RWPE1 (cell line): ENCODE data around the gene SYT2.
A peak's percentile ranks its signal among the peaks of the same experiment; 100 is the strongest.

ENCODE experiments used
- CTCF ChIA-PET: fragments of 350-600 bp; sonication (Branson Sonifier 250); formaldehyde crosslinking; extraction: SDS; loops from one replicate; lab custom pipeline; 2021; lab: Yijun Ruan, JAX
- POLR2A ChIA-PET: fragments of 400-600 bp; formaldehyde crosslinking; extraction: SDS; loops from one replicate; lab custom pipeline; 2020; ENCODE audit warnings: antibody characterized with exemption; ENCODE audit not compliant: low non-redundant PET; lab: Yijun Ruan, JAX
- DNase-seq: peaks from one replicate; pipeline ENCODE4 v3.0.0; 2012; ENCODE audit warnings: low spot score
- H3K27ac ChIP-seq: fragments of 450-650 bp; 2 replicates; pipeline ENCODE4 v1.5.1; 2017
- TF ChIP-seq, protein P1 (sequence below): fragments of 450-650 bp; conservative IDR thresholded peaks from 2 replicates; pipeline ENCODE4 v1.5.1; 2017; ENCODE audit warnings: low read depth, mild to moderate bottlenecking

The SYT2 gene

DNA sequence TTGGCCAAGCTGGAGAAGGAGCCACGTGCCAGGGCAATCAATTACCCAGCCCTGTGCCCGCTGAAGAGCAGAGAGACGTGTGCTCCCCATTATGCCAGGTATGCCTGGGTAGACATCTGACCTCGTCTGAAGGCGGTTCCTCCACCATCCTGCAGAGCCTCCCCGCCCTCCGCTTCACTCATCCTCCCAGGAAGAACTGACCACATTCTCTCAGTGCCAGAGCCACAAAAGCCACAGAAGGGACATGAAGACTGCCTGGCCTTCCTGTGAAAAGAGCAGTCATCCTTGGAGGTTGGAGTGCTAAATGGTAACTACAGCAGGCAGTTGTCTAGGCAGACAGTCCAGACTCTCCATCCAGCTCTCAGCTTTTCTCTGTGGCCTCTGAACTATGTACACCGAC is 12.0 kb downstream of the SYT2 start:
- no peak for DNase-seq
- TF ChIP-seq, protein P1, sequence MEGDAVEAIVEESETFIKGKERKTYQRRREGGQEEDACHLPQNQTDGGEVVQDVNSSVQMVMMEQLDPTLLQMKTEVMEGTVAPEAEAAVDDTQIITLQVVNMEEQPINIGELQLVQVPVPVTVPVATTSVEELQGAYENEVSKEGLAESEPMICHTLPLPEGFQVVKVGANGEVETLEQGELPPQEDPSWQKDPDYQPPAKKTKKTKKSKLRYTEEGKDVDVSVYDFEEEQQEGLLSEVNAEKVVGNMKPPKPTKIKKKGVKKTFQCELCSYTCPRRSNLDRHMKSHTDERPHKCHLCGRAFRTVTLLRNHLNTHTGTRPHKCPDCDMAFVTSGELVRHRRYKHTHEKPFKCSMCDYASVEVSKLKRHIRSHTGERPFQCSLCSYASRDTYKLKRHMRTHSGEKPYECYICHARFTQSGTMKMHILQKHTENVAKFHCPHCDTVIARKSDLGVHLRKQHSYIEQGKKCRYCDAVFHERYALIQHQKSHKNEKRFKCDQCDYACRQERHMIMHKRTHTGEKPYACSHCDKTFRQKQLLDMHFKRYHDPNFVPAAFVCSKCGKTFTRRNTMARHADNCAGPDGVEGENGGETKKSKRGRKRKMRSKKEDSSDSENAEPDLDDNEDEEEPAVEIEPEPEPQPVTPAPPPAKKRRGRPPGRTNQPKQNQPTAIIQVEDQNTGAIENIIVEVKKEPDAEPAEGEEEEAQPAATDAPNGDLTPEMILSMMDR = no peak
- ChIA-PET CTCF (interaction anchor here (0.6 to 0.7 kb wide), 2 partner anchors 17 to 262 kb away, joined by 3 read pairs; no protein-coding TSS in a partner anchor), POLR2A (no interaction called here)
- H3K27ac ChIP-seq = no peak overlapping the region

DNA sequence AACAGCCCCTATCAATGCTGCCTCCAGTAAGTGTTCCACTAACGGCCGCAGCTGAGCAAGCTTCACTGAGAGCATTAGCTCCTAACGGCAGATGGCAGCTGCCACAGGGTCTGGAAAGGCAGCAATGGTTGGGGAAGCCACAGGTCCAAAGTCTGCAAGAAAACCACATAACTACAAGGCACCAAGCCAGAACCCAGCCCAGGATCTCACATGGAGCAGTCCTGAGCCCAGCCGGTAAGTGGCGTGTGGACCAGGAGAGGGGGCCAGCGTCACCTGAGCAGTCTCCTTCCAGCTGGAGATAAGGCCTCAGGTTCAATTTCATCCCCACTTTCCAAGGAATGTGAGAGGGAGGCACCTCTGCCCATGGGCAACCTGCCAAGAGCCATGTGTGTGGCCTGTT is 13.2 kb downstream of the SYT2 start:
- no peak overlapping the region for H3K27ac ChIP-seq
- POLR2A ChIA-PET = no interaction called here
- CTCF ChIA-PET = interaction anchor here (0.7 to 1.2 kb wide), 3 partner anchors 9 to 504 kb away, joined by 3 to 5 read pairs (median 3); no protein-coding TSS in a partner anchor
- no peak for DNase-seq
- TF ChIP-seq, protein P1 = no peak

DNA sequence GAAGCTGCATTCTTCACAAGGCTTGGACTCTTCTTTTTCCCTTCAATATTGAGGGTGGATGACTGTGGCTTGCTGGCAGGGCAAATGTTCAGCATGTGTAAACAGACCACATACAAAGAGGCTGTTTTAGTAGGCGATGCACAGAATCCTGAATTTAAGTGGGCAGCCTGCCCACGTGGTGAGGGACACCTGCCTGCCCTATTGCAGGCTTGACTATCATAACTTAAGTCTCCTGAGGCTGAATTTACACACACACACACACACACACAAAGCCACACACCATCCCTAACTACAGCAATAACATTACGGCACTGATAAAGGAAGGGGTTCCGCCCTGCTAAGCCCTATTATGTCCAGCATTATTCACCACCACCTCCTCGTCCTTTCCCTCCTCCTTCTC is 15.9 kb downstream of the SYT2 start:
- TF ChIP-seq, protein P1 = no peak
- H3K27ac ChIP-seq = no peak overlapping the region
- CTCF ChIA-PET = no interaction called here
- no peak for DNase-seq
- POLR2A ChIA-PET = no interaction called here

DNA sequence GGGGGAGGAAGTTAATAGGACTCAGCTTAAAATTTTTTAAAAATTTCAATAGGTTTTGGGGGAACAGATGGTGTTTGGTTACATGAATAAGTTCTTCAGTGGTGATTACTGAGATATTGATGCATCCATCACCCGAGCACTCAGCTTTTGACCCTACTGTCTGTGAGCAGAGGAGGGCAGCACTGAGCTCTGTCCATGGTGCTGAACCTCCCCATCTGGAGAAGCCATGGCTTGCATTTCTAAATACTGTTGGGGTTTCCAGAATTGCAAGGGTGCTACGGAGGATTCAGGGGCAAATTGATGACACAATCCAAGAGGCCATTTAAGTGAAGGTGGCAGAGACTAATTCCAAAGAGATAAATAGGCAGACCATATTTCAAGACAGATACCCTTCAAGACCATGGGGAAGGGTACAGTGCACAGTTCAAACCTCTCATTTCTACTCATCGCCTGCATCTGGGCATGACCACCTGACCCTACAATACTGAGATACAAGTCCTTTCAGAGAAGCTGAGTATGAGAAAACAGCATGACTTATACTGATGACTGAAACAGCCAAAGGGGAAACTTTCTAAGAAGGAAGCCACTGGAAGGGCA is 17.2 kb downstream of the SYT2 start:
- ChIA-PET CTCF (interaction anchor here (0.7 to 0.8 kb wide), 2 partner anchors 14 to 32 kb away, joined by 4 to 5 read pairs; no protein-coding TSS in a partner anchor), POLR2A (no interaction called here)
- DNase-seq = peak; percentile 90
- no peak overlapping the region for H3K27ac ChIP-seq
- TF ChIP-seq, protein P1 = no peak

DNA sequence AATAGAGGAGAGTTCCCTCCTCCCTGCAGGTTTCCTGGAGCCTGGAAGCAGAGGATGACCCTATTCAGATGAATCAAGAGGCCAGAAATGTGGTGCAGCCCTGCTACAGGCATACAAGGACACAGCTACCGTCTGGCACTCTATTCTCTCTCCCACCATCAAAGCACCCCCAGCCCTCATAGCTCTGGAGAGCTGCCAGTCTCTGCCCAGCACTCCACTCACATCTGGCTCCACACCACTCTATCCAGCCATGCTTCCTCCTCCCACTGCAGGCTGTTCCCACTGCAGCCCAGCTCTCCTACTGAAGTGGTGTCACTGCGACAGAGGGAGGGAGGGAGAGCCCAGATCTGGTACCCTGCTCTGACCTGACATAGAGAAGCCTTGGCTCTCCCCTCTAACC is 18.4 kb downstream of the SYT2 start:
- no peak overlapping the region for H3K27ac ChIP-seq
- POLR2A ChIA-PET = no interaction called here
- TF ChIP-seq, protein P1 = no peak
- DNase-seq = no peak
- CTCF ChIA-PET = interaction anchor here (0.5 to 0.8 kb wide), 4 partner anchors 39 to 524 kb away, joined by 3 to 5 read pairs (median 3); no protein-coding TSS in a partner anchor

DNA sequence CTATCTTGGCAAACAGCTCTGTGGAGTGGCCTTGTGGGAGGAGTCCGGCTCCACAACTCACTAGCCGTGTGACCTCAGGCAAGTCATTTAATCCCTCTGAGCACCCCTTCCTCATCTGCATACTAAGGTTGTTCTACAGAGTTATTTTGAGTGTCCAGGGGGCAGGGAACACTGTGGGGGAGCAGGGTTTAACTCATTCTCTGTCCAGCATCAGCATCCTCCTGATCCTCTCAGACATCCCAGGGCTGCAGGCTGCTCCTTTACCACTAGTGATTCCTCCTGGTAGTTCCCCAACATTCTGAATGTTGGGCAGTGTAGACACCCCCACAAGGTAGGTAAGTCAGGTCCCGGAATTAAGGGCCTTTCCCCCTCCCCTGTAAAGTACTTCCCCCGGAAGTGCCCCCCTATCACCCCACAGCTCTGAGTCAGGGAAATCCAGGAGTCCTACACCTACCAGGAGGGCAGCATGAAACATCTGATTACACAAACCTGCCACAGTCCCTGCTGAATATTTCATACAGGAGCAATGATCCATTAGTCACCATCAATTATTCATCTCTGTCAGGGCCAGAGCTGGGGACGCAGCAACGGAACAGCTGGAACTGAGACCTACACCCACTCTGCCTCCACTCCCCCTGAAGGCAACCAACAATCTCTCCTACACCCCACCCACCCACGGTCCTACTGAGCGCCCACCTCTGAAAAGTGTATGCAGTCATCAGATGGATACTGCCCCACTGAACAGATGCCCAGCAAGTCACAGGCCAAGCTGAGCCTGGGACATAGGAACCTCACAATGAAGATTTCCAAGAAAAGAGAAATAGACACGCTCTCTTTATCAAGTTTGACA is 20.5 kb downstream of the SYT2 start:
- H3K27ac ChIP-seq = no peak overlapping the region
- ChIA-PET CTCF (interaction anchor here (0.7 kb wide), 1 partner anchor 27 kb away, joined by 5 read pairs; no protein-coding TSS in a partner anchor), POLR2A (no interaction called here)
- DNase-seq = peak; percentile 30
- TF ChIP-seq, protein P1 = no peak
